GM12878 (cell line): ENCODE results near the gene CDC16. TPM values are rescaled to one million over a fixed set of nuclear protein-coding genes. Genes with fewer than 3 reads are reported as not detected.

Source experiments
- ATAC-seq: fragments of 200-7000 bp; cut with Tn5 transposase; 3 replicates; pipeline ENCODE4 v1.9.1; 2020; ENCODE audit warnings: mild to moderate bottlenecking, moderate library complexity
- BruUV-seq: library from RNA; stranded (reverse); fragments of 400-500 nt; replicated peaks from 2 replicates; lab custom pipeline; 2021; lab: Mats Ljungman, UMichigan
- CTCF ChIA-PET: fragments of 300-600 bp; sonication (Branson Sonifier 250); formaldehyde crosslinking; extraction: SDS; loops from one replicate; lab custom pipeline; 2021; ENCODE audit warnings: inconsistent platforms; lab: Yijun Ruan, JAX
- POLR2A ChIA-PET: fragments of 350-600 bp; formaldehyde crosslinking; extraction: SDS; loops from one replicate; lab custom pipeline; 2021; ENCODE audit warnings: inconsistent platforms; lab: Charles Lee
- RAD21 ChIA-PET: fragments of 300-600 bp; sonication (Branson Sonifier 250); formaldehyde crosslinking; loops from one replicate; lab custom pipeline; 2023; ENCODE audit warnings: antibody characterized with exemption; ENCODE audit not compliant: unreplicated experiment; lab: Charles Lee
- SMC1A ChIA-PET: fragments of 300-600 bp; sonication (Branson Sonifier 250); formaldehyde crosslinking; loops from one replicate; lab custom pipeline; 2023; ENCODE audit not compliant: unreplicated experiment, uncharacterized antibody; lab: Charles Lee
- DNase-seq: peaks from one replicate; pipeline ENCODE4 v3.0.0-alpha.2; 2011; ENCODE audit warnings: low read depth, low spot score
- FAIRE-seq: peaks from 3 replicates; lab custom pipeline; 2011; peaks lifted over from hg19 to GRCh38; lab: Jason Lieb, UNC
- H2AFZ ChIP-seq: 2 replicates; pipeline ENCODE4 v1.6.0; 2011; ENCODE audit warnings: low read depth, low read length, control low read depth; ENCODE audit not compliant: control insufficient read depth
- H3K27ac ChIP-seq: 2 replicates; pipeline ENCODE4 v1.5.1; 2011; ENCODE audit warnings: control low read depth; ENCODE audit not compliant: control insufficient read depth, insufficient read depth
- H3K27me3 ChIP-seq, 2 experiments: replicated peaks in 1 of 2; 2 replicates each; pipeline versions ENCODE4 v1.6.0 to v1.6.1; 2011; ENCODE audit warnings: low read length in 1 of 2; ENCODE audit not compliant: control insufficient read depth in 2 of 2, insufficient read depth in 2 of 2
- H3K36me3 ChIP-seq, 2 experiments: 2 replicates each; pipeline ENCODE4 v1.5.1; 2011; ENCODE audit warnings: low read length in 1 of 2; ENCODE audit not compliant: control insufficient read depth in 2 of 2, insufficient read depth in 2 of 2
- H3K4me1 ChIP-seq: 2 replicates; pipeline ENCODE4 v1.6.1; 2011; ENCODE audit warnings: mild to moderate bottlenecking, low read length, moderate library complexity, mixed read lengths; ENCODE audit not compliant: control insufficient read depth, insufficient read depth
- H3K4me2 ChIP-seq: 2 replicates; pipeline ENCODE4 v1.6.0; 2011; ENCODE audit warnings: control low read depth; ENCODE audit not compliant: control insufficient read depth, insufficient read depth
- H3K4me3 ChIP-seq: fragments of 200-600 bp; sonication (generic); 2 replicates; pipeline ENCODE4 v1.5.1; 2016
- H3K79me2 ChIP-seq: 2 replicates; pipeline ENCODE4 v1.6.0; 2011; ENCODE audit warnings: low read length; ENCODE audit not compliant: control insufficient read depth, insufficient read depth
- H3K9ac ChIP-seq: 2 replicates; pipeline ENCODE4 v1.8.0; 2011; ENCODE audit warnings: low read length, control low read depth, mixed read lengths; ENCODE audit not compliant: control insufficient read depth, insufficient read depth
- H3K9me3 ChIP-seq: replicated peaks from 3 replicates; pipeline ENCODE4 v1.5.1; 2011; ENCODE audit warnings: mild to moderate bottlenecking, low read length; ENCODE audit not compliant: control insufficient read depth, insufficient read depth
- H4K20me1 ChIP-seq: 2 replicates; pipeline ENCODE4 v1.6.0; 2011; ENCODE audit not compliant: control insufficient read depth, insufficient read depth
- ATF7 ChIP-seq: fragments of 450-650 bp; IDR thresholded peaks from 2 replicates; pipeline ENCODE4 v1.6.1; 2016; ENCODE audit warnings: low read depth, mild to moderate bottlenecking
- CBFB ChIP-seq: IDR thresholded peaks from 2 replicates; pipeline ENCODE4 v1.6.1; 2016; ENCODE audit warnings: antibody characterized with exemption, low read depth
- CBX5 ChIP-seq: sonication (generic); IDR thresholded peaks from 2 replicates; pipeline ENCODE4 v1.6.1; 2016; ENCODE audit warnings: low read depth, moderate library complexity, mild to moderate bottlenecking, inconsistent platforms
- E2F4 ChIP-seq: IDR thresholded peaks from 2 replicates; pipeline ENCODE4 v1.6.1; 2012; ENCODE audit warnings: low read depth, low read length, improper control_type of control experiment
- EED ChIP-seq: sonication (generic); IDR thresholded peaks from 2 replicates; pipeline ENCODE4 v1.6.1; 2016; ENCODE audit warnings: antibody characterized with exemption, low read depth
- ELK1 ChIP-seq: IDR thresholded peaks from 2 replicates; pipeline ENCODE4 v1.6.1; 2012; ENCODE audit warnings: low read depth, low read length, improper control_type of control experiment
- IKZF2 ChIP-seq, 2 experiments: fragments of 450-650 bp; IDR thresholded peaks; 2 replicates each; pipeline ENCODE4 v1.6.1; 2017; ENCODE audit warnings: mild to moderate bottlenecking in 2 of 2, moderate library complexity in 2 of 2
- MTA2 ChIP-seq: fragments of 450-650 bp; IDR thresholded peaks from 2 replicates; pipeline ENCODE4 v1.6.1; 2016; ENCODE audit warnings: low read depth, mild to moderate bottlenecking, moderate library complexity
- NFYB ChIP-seq: IDR thresholded peaks from 2 replicates; pipeline ENCODE4 v1.6.1; 2011; ENCODE audit warnings: low read depth, mild to moderate bottlenecking, low read length, improper control_type of control experiment, moderate library complexity; ENCODE audit not compliant: insufficient read depth
- NR2C1 ChIP-seq: fragments of 450-650 bp; IDR thresholded peaks from 2 replicates; pipeline ENCODE4 v1.6.1; 2017; ENCODE audit warnings: antibody characterized with exemption, mild to moderate bottlenecking, moderate library complexity
- RCOR1 ChIP-seq: conservative IDR thresholded peaks from 2 replicates; pipeline ENCODE4 v1.6.1; 2012; ENCODE audit warnings: low read depth, low read length, improper control_type of control experiment
- RUNX3 ChIP-seq: IDR thresholded peaks from 2 replicates; pipeline ENCODE4 v1.6.1; 2012; ENCODE audit warnings: low read length, inconsistent platforms
- SPI1 ChIP-seq: IDR thresholded peaks from 2 replicates; pipeline ENCODE4 v1.6.1; 2011; ENCODE audit warnings: low read depth, mild to moderate bottlenecking, low read length, moderate library complexity, borderline replicate concordance; ENCODE audit not compliant: insufficient read depth
- ZBTB11 ChIP-seq: fragments of 450-650 bp; formaldehyde crosslinking; IDR thresholded peaks from 2 replicates; pipeline ENCODE4 v1.5.0; 2022; ENCODE audit warnings: mild to moderate bottlenecking, missing genetic modification characterization
- WGBS: methylation state at CpG from one replicate; pipeline ENCODE4 v1.1.6; 2016; ENCODE audit warnings: low lambda C conversion rate; ENCODE audit not compliant: insufficient replicate concordance, insufficient coverage; ENCODE audit errors: missing lambda C conversion rate; 5-methylcytosine and 5-hydroxymethylcytosine counted together
- in situ Hi-C: fragments of 300-500 bp; cut with MboI; formaldehyde crosslinking; loops from 9 replicates; pipeline ENCODE4 v1.14.3; 2018; ENCODE audit warnings: mixed read lengths
- intact Hi-C: fragments of 100-400 bp; cut with micrococcal nuclease; formaldehyde crosslinking; loops from one replicate; pipeline ENCODE4 v1.14.2; 2022; ENCODE audit not compliant: unreplicated experiment
- polyA plus RNA-seq, 11 experiments: library from polyadenylated mRNA; depleted of rRNA in 4 of 11; unstranded in 6 of 11; stranded (reverse) in 5 of 11; fragments of >200 nt; fragmentation: Nextera tagmentation in 4 of 11; fragmentation: Illumina TruSeq in 1 of 11; extraction: Ambion mirVana in 4 of 11; extraction: Trizol in 1 of 11; gene quantifications; 1 replicate in 1 of 11; 2 replicates in 10 of 11; pipeline versions ENCODE4 v1.2.1 to v1.2.3, GENCODE V29; 2011 to 2016; ENCODE audit warnings: inconsistent platforms in 2 of 11, missing spikeins in 2 of 11, low read depth in 1 of 11
- total RNA-seq, 4 experiments: library from RNA; depleted of rRNA in 3 of 4; stranded (reverse); fragments of >200 nt in 3 of 4; fragmentation: Illumina TruSeq in 1 of 4; extraction: Trizol in 1 of 4; gene quantifications; 2 replicates each; pipeline versions ENCODE4 v1.2.1 to v1.2.3, GENCODE V29; 2013 to 2021
- TF ChIP-seq, protein P1 (sequence below): fragments of 450-650 bp; IDR thresholded peaks from 2 replicates; pipeline ENCODE4 v1.6.1; 2016; ENCODE audit warnings: mild to moderate bottlenecking
- TF ChIP-seq, protein P2 (sequence below): IDR thresholded peaks from 2 replicates; pipeline ENCODE4 v1.6.1; 2012; ENCODE audit warnings: low read length, inconsistent platforms

CDC16 gene
- total and polyA plus RNA-seq, 10 of the 15 experiments (the other 5 are each of a cell fraction or from before 2014, with no cell fraction given), result 15.4 to 92.9 (median 31.4) TPM

GRCh38 chr13:114263578-114263977, 28.9 kb downstream of the CDC16 start:
- H2AFZ ChIP-seq, result no peak overlapping the region

More at GRCh38 chr13:114263578-114263977, 28.9 kb downstream of the CDC16 start:
- peaks cover 2% of the 10 kb centered on the region; the same call in 1 of the 2 replicates for H3K79me2 ChIP-seq
- peaks cover 47% of the 10 kb centered on the region for H3K4me1 ChIP-seq
- peak overlapping the region; percentile 54; the same call in 1 of the 2 replicates for H3K27ac ChIP-seq
- in situ Hi-C loops (no loop called here), intact Hi-C loops (no loop called here)
- H3K9ac ChIP-seq, result no peak overlapping the region
- BruUV-seq, result no TSS peak
- WGBS, result under 1% methylated on average over 5 of the region's 5 CpGs
- DNase-seq, result peak; percentile 9
- no peak overlapping the region for H3K4me3 ChIP-seq
- H3K4me2 ChIP-seq, result peak overlapping the region; percentile 10; the same call in 1 of the 2 replicates
- peaks cover 10 to 35% of the 10 kb centered on the region in 2 experiments for H3K36me3 ChIP-seq
- peak; percentile 62 for ATAC-seq
- no peaks in the 10 kb centered on the region for H4K20me1 ChIP-seq
- FAIRE-seq, result no peak
- H3K9me3 ChIP-seq, result peaks cover 7% of the 10 kb centered on the region; the same call in 2 of the 3 replicates
- ChIA-PET RAD21 (no interaction called here), POLR2A (interaction anchor here (0.6 kb wide), 1 partner anchor 30 kb away, joined by 3 read pairs; no protein-coding TSS in a partner anchor), CTCF (no interaction called here), SMC1A (no interaction called here)
- TF ChIP-seq NFYB, result no peak
- TF ChIP-seq RUNX3, result peak; percentile 80
- TF ChIP-seq, protein P1, sequence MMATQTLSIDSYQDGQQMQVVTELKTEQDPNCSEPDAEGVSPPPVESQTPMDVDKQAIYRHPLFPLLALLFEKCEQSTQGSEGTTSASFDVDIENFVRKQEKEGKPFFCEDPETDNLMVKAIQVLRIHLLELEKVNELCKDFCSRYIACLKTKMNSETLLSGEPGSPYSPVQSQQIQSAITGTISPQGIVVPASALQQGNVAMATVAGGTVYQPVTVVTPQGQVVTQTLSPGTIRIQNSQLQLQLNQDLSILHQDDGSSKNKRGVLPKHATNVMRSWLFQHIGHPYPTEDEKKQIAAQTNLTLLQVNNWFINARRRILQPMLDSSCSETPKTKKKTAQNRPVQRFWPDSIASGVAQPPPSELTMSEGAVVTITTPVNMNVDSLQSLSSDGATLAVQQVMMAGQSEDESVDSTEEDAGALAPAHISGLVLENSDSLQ, result no peak
- peak; percentile 25 to 36; a peak in 1 of 4 replicates for TF ChIP-seq IKZF2 (IDR thresholded peaks at IDR 0.05)
- no peak for TF ChIP-seq NR2C1
- 0 out of 2 replicates have a peak, but pooled peaks have one; percentile 49 for TF ChIP-seq EED
- no peak for TF ChIP-seq CBX5
- TF ChIP-seq E2F4, result no peak
- TF ChIP-seq, protein P2, sequence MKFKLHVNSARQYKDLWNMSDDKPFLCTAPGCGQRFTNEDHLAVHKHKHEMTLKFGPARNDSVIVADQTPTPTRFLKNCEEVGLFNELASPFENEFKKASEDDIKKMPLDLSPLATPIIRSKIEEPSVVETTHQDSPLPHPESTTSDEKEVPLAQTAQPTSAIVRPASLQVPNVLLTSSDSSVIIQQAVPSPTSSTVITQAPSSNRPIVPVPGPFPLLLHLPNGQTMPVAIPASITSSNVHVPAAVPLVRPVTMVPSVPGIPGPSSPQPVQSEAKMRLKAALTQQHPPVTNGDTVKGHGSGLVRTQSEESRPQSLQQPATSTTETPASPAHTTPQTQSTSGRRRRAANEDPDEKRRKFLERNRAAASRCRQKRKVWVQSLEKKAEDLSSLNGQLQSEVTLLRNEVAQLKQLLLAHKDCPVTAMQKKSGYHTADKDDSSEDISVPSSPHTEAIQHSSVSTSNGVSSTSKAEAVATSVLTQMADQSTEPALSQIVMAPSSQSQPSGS, result no peak
- no peak for TF ChIP-seq ZBTB11 (CRISPR knock-in tag)
- no peak for TF ChIP-seq MTA2
- no peak for TF ChIP-seq ATF7
- TF ChIP-seq ELK1, result no peak
- 0 out of 2 replicates have a peak, but pooled peaks have one; percentile 23 for TF ChIP-seq CBFB
- TF ChIP-seq SPI1, result no peak
- no peak for TF ChIP-seq RCOR1
- no peaks in the 10 kb centered on the region for H3K27me3 ChIP-seq
